Body of pancreas (tissue), 4 donors: ENCODE measurements around the gene FAM83F.

Experiments
- POLR2A ChIP-seq, 3 donors: fragments of 450-650 bp; IDR thresholded peaks; one replicate each; pipeline ENCODE4 v1.6.1; 2016; ENCODE audit warnings: antibody characterized with exemption in 3 of 3, mild to moderate bottlenecking in 2 of 3
- TF ChIP-seq, protein P1 (sequence below), 7 experiments: fragments of 450-650 bp in 4 of 7; fragments of 200-600 bp in 3 of 7; sonication (generic) in 3 of 7; IDR thresholded peaks; one replicate each; pipeline ENCODE4 v1.5.1; 2016 to 2019; ENCODE audit warnings: antibody characterized with exemption in 7 of 7

DNA sequence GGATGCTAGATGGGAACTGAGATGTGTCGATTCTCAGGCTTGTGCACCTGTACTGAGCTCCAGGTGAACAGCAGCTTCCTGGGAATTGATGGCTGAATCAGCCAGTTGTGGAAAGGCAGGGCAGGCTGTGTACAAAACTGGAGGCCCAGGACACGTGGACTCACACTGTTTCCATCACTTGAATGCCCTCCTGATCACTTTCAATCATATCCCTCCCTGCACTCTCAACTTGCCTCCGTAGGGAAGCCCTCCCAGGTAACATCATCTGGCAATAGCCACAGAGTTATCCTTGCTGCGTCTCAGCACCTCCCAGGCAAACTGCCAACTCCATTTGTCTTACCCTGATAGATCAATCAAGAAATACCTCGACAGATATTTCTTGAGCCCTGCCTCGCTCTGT lies 10.1 kb downstream of the FAM83F start:
- TF ChIP-seq, protein P1, sequence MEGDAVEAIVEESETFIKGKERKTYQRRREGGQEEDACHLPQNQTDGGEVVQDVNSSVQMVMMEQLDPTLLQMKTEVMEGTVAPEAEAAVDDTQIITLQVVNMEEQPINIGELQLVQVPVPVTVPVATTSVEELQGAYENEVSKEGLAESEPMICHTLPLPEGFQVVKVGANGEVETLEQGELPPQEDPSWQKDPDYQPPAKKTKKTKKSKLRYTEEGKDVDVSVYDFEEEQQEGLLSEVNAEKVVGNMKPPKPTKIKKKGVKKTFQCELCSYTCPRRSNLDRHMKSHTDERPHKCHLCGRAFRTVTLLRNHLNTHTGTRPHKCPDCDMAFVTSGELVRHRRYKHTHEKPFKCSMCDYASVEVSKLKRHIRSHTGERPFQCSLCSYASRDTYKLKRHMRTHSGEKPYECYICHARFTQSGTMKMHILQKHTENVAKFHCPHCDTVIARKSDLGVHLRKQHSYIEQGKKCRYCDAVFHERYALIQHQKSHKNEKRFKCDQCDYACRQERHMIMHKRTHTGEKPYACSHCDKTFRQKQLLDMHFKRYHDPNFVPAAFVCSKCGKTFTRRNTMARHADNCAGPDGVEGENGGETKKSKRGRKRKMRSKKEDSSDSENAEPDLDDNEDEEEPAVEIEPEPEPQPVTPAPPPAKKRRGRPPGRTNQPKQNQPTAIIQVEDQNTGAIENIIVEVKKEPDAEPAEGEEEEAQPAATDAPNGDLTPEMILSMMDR (IDR thresholded peaks at IDR 0.05): no peak
- TF ChIP-seq POLR2A (IDR thresholded peaks at IDR 0.05): no peak
